ENCODE measurements around the gene SPINK13.
"Not testable (repeated sequence)": the region's sequence is repeated elsewhere in the genome, so short reads cannot be mapped to it uniquely, and the experiment has no call there.

The SPINK13 gene

GRCh38 chr5:148312153-148312552 lies 43.6 kb downstream of the SPINK13 start, which contains the start of gene SPINK7:
TSS of gene SPINK7 (plus strand) at chr5:148312423. CDS start at chr5:148312484, 61 bp downstream.
- Histone ChIP-seq H2AFZ (ENCODE audit: low read length) (no peak within 1 kb of the TSS), H3K4me1 (ENCODE audit: low read length) (no peaks in the 10 kb centered on the region), H3K9me3 (replicated peaks; ENCODE audit: insufficient read depth, low read length) (no peaks in the 10 kb centered on the region), H3K9ac (ENCODE audit: low read length) (no peak within 1 kb of the TSS), H3F3A (ENCODE audit: insufficient read depth, low read length) (no peaks in the 10 kb centered on the region), H3K27ac (ENCODE audit: low read length) (no peak within 1 kb of the TSS), H4K20me1 (ENCODE audit: insufficient read depth, low read length) (no peaks in the 10 kb centered on the region), H3K27me3 (replicated peaks; ENCODE audit: insufficient read depth, low read length) (no peaks in the 10 kb centered on the region), H3K4me3 (ENCODE audit: low read length) (no peak within 1 kb of the TSS), H3K79me2 (ENCODE audit: low read length) (no peaks in the 10 kb centered on the region), H3K36me3 (replicated peaks; ENCODE audit: insufficient read depth, low read length) (no peaks in the 10 kb centered on the region), H3K9me2 (replicated peaks; ENCODE audit: insufficient read depth, low read length) (no peaks in the 10 kb centered on the region), H3K4me2 (ENCODE audit: low read depth, low read length) (no peak within 1 kb of the TSS)
- DNase-seq = no peak
- no peak for TF ChIP-seq EZH2phosphoT487 (IDR thresholded peaks at IDR 0.05; ENCODE audit: low read length)
- no peak for TF ChIP-seq EZH2 (optimal IDR thresholded peaks at IDR 0.05; ENCODE audit: low read depth, low read length)
- no peak for TF ChIP-seq CTCF (IDR thresholded peaks at IDR 0.05; ENCODE audit: low read length)

GRCh38 chr5:148314187-148314586 lies 45.6 kb downstream of the SPINK13 start:
- Histone ChIP-seq H3K9me3 (replicated peaks; ENCODE audit: insufficient read depth, low read length) (no peaks in the 10 kb centered on the region), H2AFZ (ENCODE audit: low read length) (no peak overlapping the region), H3K4me1 (ENCODE audit: low read length) (no peaks in the 10 kb centered on the region), H3K4me3 (ENCODE audit: low read length) (no peak overlapping the region), H3K4me2 (ENCODE audit: low read depth, low read length) (no peak overlapping the region), H3F3A (ENCODE audit: insufficient read depth, low read length) (no peaks in the 10 kb centered on the region), H3K27ac (ENCODE audit: low read length) (no peak overlapping the region), H4K20me1 (ENCODE audit: insufficient read depth, low read length) (no peaks in the 10 kb centered on the region), H3K79me2 (ENCODE audit: low read length) (no peaks in the 10 kb centered on the region), H3K9me2 (replicated peaks; ENCODE audit: insufficient read depth, low read length) (no peaks in the 10 kb centered on the region), H3K36me3 (replicated peaks; ENCODE audit: insufficient read depth, low read length) (no peaks in the 10 kb centered on the region), H3K9ac (ENCODE audit: low read length) (no peak overlapping the region), H3K27me3 (replicated peaks; ENCODE audit: insufficient read depth, low read length) (no peaks in the 10 kb centered on the region)
- TF ChIP-seq EZH2phosphoT487 (IDR thresholded peaks at IDR 0.05; ENCODE audit: low read length) = no peak
- no peak for TF ChIP-seq EZH2 (optimal IDR thresholded peaks at IDR 0.05; ENCODE audit: low read depth, low read length)
- no peak for TF ChIP-seq CTCF (IDR thresholded peaks at IDR 0.05; ENCODE audit: low read length)
- no peak for DNase-seq

GRCh38 chr5:148314731-148315130 lies 46.1 kb downstream of the SPINK13 start:
- H3K27me3 ChIP-seq (replicated peaks; ENCODE audit: insufficient read depth, low read length) = no peaks in the 10 kb centered on the region
- H3K4me2 ChIP-seq (ENCODE audit: low read depth, low read length) = no peak overlapping the region
- H3F3A ChIP-seq (ENCODE audit: insufficient read depth, low read length) = no peaks in the 10 kb centered on the region
- H3K27ac ChIP-seq (ENCODE audit: low read length) = no peak overlapping the region
- H3K9me2 ChIP-seq (replicated peaks; ENCODE audit: insufficient read depth, low read length) = no peaks in the 10 kb centered on the region
- H3K9ac ChIP-seq (ENCODE audit: low read length) = no peak overlapping the region
- no peaks in the 10 kb centered on the region for H3K36me3 ChIP-seq (replicated peaks; ENCODE audit: insufficient read depth, low read length)
- no peaks in the 10 kb centered on the region for H4K20me1 ChIP-seq (ENCODE audit: insufficient read depth, low read length)
- H3K79me2 ChIP-seq (ENCODE audit: low read length) = no peaks in the 10 kb centered on the region
- no peak for DNase-seq
- no peak overlapping the region for H3K4me3 ChIP-seq (ENCODE audit: low read length)
- H3K9me3 ChIP-seq (replicated peaks; ENCODE audit: insufficient read depth, low read length) = no peaks in the 10 kb centered on the region
- H2AFZ ChIP-seq (ENCODE audit: low read length) = no peak overlapping the region
- TF ChIP-seq EZH2 (optimal IDR thresholded peaks at IDR 0.05; ENCODE audit: low read depth, low read length) = no peak
- TF ChIP-seq CTCF (IDR thresholded peaks at IDR 0.05; ENCODE audit: low read length) = no peak
- TF ChIP-seq EZH2phosphoT487 (IDR thresholded peaks at IDR 0.05; ENCODE audit: low read length) = no peak
- H3K4me1 ChIP-seq (ENCODE audit: low read length) = no peaks in the 10 kb centered on the region

- not testable (repeated sequence) for H3K4me2 ChIP-seq (ENCODE audit: low read depth, low read length)
Measured at GRCh38 chr5:148320011-148320963, 51.7 kb downstream of the SPINK13 start.

More at GRCh38 chr5:148320011-148320963, 51.7 kb downstream of the SPINK13 start:
- H3K79me2 ChIP-seq (ENCODE audit: low read length); H3K9ac ChIP-seq (ENCODE audit: low read length); DNase-seq; H3K4me3 ChIP-seq (ENCODE audit: low read length); H3K9me2 ChIP-seq (replicated peaks; ENCODE audit: insufficient read depth, low read length); H3K4me1 ChIP-seq (ENCODE audit: low read length); H2AFZ ChIP-seq (ENCODE audit: low read length); H4K20me1 ChIP-seq (ENCODE audit: insufficient read depth, low read length); H3K27ac ChIP-seq (ENCODE audit: low read length); H3K9me3 ChIP-seq (replicated peaks; ENCODE audit: insufficient read depth, low read length); H3K27me3 ChIP-seq (replicated peaks; ENCODE audit: insufficient read depth, low read length); H3F3A ChIP-seq (ENCODE audit: insufficient read depth, low read length); H3K36me3 ChIP-seq (replicated peaks; ENCODE audit: insufficient read depth, low read length): not testable (repeated sequence)

All from MM.1S (cell line).